ENCODE measurements around the gene SLC26A6. TPM values are rescaled to one million over a fixed set of nuclear protein-coding genes. Genes with fewer than 3 reads are reported as not detected.

Gene SLC26A6
- total and polyA plus RNA-seq, 2 of the 13 experiments (the other 11 are each of a cell fraction or from before 2014, with no cell fraction given): 40.7 to 184 TPM

DNA sequence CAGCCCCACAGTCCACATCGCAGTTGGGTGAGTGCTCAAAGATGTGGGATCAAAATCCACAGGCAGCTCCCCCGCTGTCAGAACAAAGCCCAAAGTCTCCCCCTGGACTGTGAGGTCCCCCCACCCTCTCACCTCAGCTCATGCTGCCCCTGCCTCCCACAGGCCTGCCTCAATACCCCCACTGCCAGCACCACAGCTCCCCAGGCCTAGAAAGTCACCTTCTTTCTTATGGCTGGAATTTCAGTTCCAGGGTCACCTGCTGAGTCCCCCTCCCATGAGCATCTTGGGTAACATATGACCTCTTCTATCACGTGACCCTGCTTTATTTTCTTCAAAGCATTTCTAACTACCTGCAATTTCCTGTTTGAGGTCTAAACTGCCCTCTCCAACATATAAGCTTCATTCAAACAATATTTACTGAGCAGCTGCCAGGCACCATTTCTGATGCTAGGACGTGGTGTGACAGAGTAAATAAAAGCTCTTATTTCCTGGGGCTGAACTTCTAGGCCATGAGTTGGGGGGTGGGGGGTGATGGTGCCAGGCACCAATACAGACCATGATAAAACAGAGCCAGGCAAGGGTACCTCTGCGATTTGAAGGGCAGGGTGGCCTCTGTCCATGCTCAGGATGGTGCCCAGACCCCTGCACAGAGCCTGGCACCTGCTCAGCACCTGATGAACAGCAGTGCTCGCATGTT, 11.3 kb downstream of the SLC26A6 start (continued):
- TF ChIP-seq, protein P1, sequence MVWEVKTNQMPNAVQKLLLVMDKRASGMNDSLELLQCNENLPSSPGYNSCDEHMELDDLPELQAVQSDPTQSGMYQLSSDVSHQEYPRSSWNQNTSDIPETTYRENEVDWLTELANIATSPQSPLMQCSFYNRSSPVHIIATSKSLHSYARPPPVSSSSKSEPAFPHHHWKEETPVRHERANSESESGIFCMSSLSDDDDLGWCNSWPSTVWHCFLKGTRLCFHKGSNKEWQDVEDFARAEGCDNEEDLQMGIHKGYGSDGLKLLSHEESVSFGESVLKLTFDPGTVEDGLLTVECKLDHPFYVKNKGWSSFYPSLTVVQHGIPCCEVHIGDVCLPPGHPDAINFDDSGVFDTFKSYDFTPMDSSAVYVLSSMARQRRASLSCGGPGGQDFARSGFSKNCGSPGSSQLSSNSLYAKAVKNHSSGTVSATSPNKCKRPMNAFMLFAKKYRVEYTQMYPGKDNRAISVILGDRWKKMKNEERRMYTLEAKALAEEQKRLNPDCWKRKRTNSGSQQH (CRISPR knock-in tag; IDR thresholded peaks at IDR 0.05; ENCODE audit: low read depth): no peak
- no peak for TF ChIP-seq ZMYM4 (CRISPR knock-in tag; IDR thresholded peaks at IDR 0.05)
- TF ChIP-seq SYNCRIP (IDR thresholded peaks at IDR 0.05; ENCODE audit: insufficient read depth, low read depth, low read length): no peak
- TF ChIP-seq, protein P2, sequence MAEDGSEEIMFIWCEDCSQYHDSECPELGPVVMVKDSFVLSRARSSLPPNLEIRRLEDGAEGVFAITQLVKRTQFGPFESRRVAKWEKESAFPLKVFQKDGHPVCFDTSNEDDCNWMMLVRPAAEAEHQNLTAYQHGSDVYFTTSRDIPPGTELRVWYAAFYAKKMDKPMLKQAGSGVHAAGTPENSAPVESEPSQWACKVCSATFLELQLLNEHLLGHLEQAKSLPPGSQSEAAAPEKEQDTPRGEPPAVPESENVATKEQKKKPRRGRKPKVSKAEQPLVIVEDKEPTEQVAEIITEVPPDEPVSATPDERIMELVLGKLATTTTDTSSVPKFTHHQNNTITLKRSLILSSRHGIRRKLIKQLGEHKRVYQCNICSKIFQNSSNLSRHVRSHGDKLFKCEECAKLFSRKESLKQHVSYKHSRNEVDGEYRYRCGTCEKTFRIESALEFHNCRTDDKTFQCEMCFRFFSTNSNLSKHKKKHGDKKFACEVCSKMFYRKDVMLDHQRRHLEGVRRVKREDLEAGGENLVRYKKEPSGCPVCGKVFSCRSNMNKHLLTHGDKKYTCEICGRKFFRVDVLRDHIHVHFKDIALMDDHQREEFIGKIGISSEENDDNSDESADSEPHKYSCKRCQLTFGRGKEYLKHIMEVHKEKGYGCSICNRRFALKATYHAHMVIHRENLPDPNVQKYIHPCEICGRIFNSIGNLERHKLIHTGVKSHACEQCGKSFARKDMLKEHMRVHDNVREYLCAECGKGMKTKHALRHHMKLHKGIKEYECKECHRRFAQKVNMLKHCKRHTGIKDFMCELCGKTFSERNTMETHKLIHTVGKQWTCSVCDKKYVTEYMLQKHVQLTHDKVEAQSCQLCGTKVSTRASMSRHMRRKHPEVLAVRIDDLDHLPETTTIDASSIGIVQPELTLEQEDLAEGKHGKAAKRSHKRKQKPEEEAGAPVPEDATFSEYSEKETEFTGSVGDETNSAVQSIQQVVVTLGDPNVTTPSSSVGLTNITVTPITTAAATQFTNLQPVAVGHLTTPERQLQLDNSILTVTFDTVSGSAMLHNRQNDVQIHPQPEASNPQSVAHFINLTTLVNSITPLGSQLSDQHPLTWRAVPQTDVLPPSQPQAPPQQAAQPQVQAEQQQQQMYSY (CRISPR knock-in tag; IDR thresholded peaks at IDR 0.05): no peak
- TF ChIP-seq, protein P3, sequence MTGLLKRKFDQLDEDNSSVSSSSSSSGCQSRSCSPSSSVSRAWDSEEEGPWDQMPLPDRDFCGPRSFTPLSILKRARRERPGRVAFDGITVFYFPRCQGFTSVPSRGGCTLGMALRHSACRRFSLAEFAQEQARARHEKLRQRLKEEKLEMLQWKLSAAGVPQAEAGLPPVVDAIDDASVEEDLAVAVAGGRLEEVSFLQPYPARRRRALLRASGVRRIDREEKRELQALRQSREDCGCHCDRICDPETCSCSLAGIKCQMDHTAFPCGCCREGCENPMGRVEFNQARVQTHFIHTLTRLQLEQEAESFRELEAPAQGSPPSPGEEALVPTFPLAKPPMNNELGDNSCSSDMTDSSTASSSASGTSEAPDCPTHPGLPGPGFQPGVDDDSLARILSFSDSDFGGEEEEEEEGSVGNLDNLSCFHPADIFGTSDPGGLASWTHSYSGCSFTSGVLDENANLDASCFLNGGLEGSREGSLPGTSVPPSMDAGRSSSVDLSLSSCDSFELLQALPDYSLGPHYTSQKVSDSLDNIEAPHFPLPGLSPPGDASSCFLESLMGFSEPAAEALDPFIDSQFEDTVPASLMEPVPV (CRISPR knock-in tag; IDR thresholded peaks at IDR 0.05): no peak
- TF ChIP-seq ZNF546 (CRISPR knock-in tag; conservative IDR thresholded peaks at IDR 0.05): no peak; the same call in 1 of the 2 replicates
- no peak for TF ChIP-seq HMG20B (CRISPR knock-in tag; conservative IDR thresholded peaks at IDR 0.05)
- TF ChIP-seq POLR2AphosphoS5 (IDR thresholded peaks at IDR 0.05; ENCODE audit: low read depth, low read length): peak; percentile 63; the same call in 1 of the 2 replicates
- TF ChIP-seq SP4 (CRISPR knock-in tag; IDR thresholded peaks at IDR 0.05): peak; percentile 61; the same call in 1 of the 2 replicates
- TF ChIP-seq, protein P4, sequence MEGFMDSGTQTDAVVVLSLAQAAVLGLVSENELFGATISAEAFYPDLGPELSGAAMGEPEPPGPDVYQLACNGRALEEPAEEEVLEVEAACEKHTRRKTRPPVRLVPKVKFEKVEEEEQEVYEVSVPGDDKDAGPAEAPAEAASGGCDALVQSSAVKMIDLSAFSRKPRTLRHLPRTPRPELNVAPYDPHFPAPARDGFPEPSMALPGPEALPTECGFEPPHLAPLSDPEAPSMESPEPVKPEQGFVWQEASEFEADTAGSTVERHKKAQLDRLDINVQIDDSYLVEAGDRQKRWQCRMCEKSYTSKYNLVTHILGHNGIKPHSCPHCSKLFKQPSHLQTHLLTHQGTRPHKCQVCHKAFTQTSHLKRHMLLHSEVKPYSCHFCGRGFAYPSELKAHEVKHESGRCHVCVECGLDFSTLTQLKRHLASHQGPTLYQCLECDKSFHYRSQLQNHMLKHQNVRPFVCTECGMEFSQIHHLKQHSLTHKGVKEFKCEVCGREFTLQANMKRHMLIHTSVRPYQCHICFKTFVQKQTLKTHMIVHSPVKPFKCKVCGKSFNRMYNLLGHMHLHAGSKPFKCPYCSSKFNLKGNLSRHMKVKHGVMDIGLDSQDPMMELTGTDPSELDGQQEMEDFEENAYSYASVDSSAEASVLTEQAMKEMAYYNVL (CRISPR knock-in tag; IDR thresholded peaks at IDR 0.05; ENCODE audit: borderline replicate concordance): peak; percentile 18; the same call in 1 of the 2 replicates
- TF ChIP-seq ETV5 (CRISPR knock-in tag; IDR thresholded peaks at IDR 0.05; ENCODE audit: borderline replicate concordance): peak; percentile 72; the same call in 1 of the 2 replicates
- peak in 1 of 2 experiments; percentile 74; a peak in 2 of 4 replicates for TF ChIP-seq NR2F1 (CRISPR knock-in tag; IDR thresholded peaks at IDR 0.05)
- TF ChIP-seq SRF (IDR thresholded peaks at IDR 0.05; ENCODE audit: low read depth, low read length): no peak
- TF ChIP-seq GABPA (IDR thresholded peaks at IDR 0.05; ENCODE audit: low read depth, low read length): no peak
- TF ChIP-seq GABPA (CRISPR knock-in tag; IDR thresholded peaks at IDR 0.05; ENCODE audit: low read depth): peak; percentile 57
- no peak for TF ChIP-seq PHB2 (IDR thresholded peaks at IDR 0.05; ENCODE audit: partially characterized antibody)
- TF ChIP-seq CREM (IDR thresholded peaks at IDR 0.05): peak; percentile 66
- no peak for TF ChIP-seq CREM (CRISPR knock-in tag; IDR thresholded peaks at IDR 0.05)
- peak; percentile 63; the same call in 1 of the 2 replicates for TF ChIP-seq ARNTL (CRISPR knock-in tag; IDR thresholded peaks at IDR 0.05)
- TF ChIP-seq, protein P5, sequence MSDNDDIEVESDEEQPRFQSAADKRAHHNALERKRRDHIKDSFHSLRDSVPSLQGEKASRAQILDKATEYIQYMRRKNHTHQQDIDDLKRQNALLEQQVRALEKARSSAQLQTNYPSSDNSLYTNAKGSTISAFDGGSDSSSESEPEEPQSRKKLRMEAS (IDR thresholded peaks at IDR 0.05): peak; percentile 62; the same call in 1 of the 2 replicates

All from HepG2 (cell line).